Fibroblast of mammary gland (primary cell): ENCODE results near the gene USP15.

Experiments
- DNase-seq: peaks from one replicate; pipeline ENCODE4 v3.0.0-alpha.2; 2010; ENCODE audit warnings: low read depth
- H3K4me3 ChIP-seq: 2 replicates; pipeline ENCODE4 v1.5.1; 2011; ENCODE audit warnings: low read depth, mild to moderate bottlenecking, low read length, moderate library complexity; ENCODE audit not compliant: control insufficient read depth
- CTCF ChIP-seq: conservative IDR thresholded peaks from 2 replicates; pipeline ENCODE4 v1.5.1; 2011; ENCODE audit warnings: low read depth, low read length, inconsistent platforms; ENCODE audit not compliant: control insufficient read depth, insufficient read depth

The USP15 gene

GRCh38 chr12:62259993-62260732 lies at the start of gene USP15:
USP15 (plus strand) TSS chr12:62260404; CDS start chr12:62260415, 11 bp downstream.
- DNase-seq: peak; percentile 95
- peak within 1 kb of the TSS; percentile 90 for H3K4me3 ChIP-seq
- TF ChIP-seq CTCF: peak; percentile 63

- DNase-seq: peak; percentile 54
- no peak overlapping the region for H3K4me3 ChIP-seq
- peak; percentile 88 for TF ChIP-seq CTCF
These were observed 49.8 kb upstream of the USP15 start for GRCh38 chr12:62210422-62210821.

DNA sequence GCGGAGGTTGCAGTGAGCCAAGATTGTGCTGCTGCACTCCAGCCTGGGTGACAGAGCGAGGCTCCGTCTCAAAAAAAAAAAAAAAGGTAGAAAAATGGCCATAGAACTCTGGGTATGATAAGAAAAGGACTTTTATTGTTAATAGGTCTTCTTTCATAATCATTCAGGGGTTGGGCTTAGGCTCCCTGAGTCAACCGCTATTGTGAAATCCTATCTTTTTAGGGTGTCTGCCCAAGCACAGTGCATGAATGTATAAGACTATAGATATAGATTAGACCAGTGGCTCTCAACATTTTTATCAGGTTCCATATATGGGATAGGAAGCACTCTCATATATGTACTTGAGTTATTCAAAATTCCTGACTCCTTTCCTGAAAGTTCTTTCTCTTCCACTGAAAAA lies 48.7 kb upstream of the USP15 start:
- no peak for TF ChIP-seq CTCF
- DNase-seq: peak; percentile 31
- no peak overlapping the region for H3K4me3 ChIP-seq

DNA sequence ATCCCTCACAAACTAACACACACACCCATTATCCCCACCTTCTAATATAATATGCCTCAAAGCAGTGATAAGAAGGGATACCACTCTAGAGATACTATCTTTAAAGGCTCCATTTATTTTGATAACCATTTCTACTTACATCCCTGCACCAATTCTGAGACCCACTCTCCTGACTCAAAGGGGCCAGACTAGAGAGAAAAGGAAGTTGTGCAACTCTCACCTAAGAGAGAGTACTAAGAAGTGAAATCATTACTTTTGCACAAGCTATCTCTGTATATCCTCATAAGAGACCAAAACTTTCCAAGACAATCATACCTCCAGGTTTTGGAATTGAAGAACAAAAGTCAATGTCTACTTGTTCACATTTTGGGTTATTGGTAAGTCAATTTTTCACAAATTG lies 45.4 kb upstream of the USP15 start:
- DNase-seq: no peak
- no peak for TF ChIP-seq CTCF
- H3K4me3 ChIP-seq: no peak overlapping the region

- H3K4me3 ChIP-seq: no peak overlapping the region
- TF ChIP-seq CTCF: no peak
- DNase-seq: no peak
These were observed 44.7 kb upstream of the USP15 start for GRCh38 chr12:62215506-62215905.

GRCh38 chr12:62217466-62218194 lies 42.6 kb upstream of the USP15 start:
- no peak for TF ChIP-seq CTCF
- H3K4me3 ChIP-seq: no peak overlapping the region
- DNase-seq: no peak

- DNase-seq: no peak
- no peak for TF ChIP-seq CTCF
- H3K4me3 ChIP-seq: no peak overlapping the region
These were observed 39.1 kb upstream of the USP15 start for GRCh38 chr12:62221107-62221506.
